HG03039 (cell line): ENCODE data around the gene CLEC4D.
"Not testable (repeated sequence)": the region's sequence is repeated elsewhere in the genome, so short reads cannot be mapped to it uniquely, and the experiment has no call there.

Experiments used
- ATAC-seq: cut with Tn5 transposase; IDR thresholded peaks from one replicate; pipeline ENCODE4 v1.9.1; 2021; ENCODE audit warnings: mild to moderate bottlenecking, moderate library complexity; ENCODE audit not compliant: unreplicated experiment

CLEC4D gene

GRCh38 chr12:8527250-8528130 lies 14.2 kb downstream of the CLEC4D start:
- ATAC-seq: no peak

GRCh38 chr12:8532045-8532444 lies 18.7 kb downstream of the CLEC4D start:
- no peak for ATAC-seq

- not testable (repeated sequence) for ATAC-seq
Observed at GRCh38 chr12:8537820-8538219, 24.5 kb downstream of the CLEC4D start.

- ATAC-seq: not testable (repeated sequence)
Observed at GRCh38 chr12:8540831-8541230, 27.5 kb downstream of the CLEC4D start, which contains the start of gene CLEC4E. Gene CLEC4E, minus strand, starts transcription at chr12:8540905. Its CDS starts 108 bp downstream, at chr12:8540797.

- ATAC-seq: no peak
Observed at GRCh38 chr12:8541562-8541961, 28.3 kb downstream of the CLEC4D start.

- ATAC-seq: peak; percentile 54
Observed at GRCh38 chr12:8544295-8544694, 31.0 kb downstream of the CLEC4D start.

GRCh38 chr12:8546591-8546990 lies 33.3 kb downstream of the CLEC4D start:
- ATAC-seq: no peak

- ATAC-seq: no peak
Observed at GRCh38 chr12:8547645-8548044, 34.3 kb downstream of the CLEC4D start.

GRCh38 chr12:8548192-8548591 lies 34.9 kb downstream of the CLEC4D start:
- no peak for ATAC-seq

- ATAC-seq: no peak
Observed at GRCh38 chr12:8549381-8549780, 36.1 kb downstream of the CLEC4D start.

GRCh38 chr12:8553088-8553627 lies 39.9 kb downstream of the CLEC4D start:
- no peak for ATAC-seq

- no peak for ATAC-seq
Observed at GRCh38 chr12:8554451-8555195, 41.3 kb downstream of the CLEC4D start.

GRCh38 chr12:8556531-8557097 lies 43.3 kb downstream of the CLEC4D start:
- no peak for ATAC-seq

GRCh38 chr12:8559676-8560075 lies 46.4 kb downstream of the CLEC4D start:
- ATAC-seq: no peak

GRCh38 chr12:8561011-8561410 lies 47.7 kb downstream of the CLEC4D start:
- no peak for ATAC-seq

GRCh38 chr12:8562310-8562709 lies 49.0 kb downstream of the CLEC4D start:
- no peak for ATAC-seq

- ATAC-seq: no peak
Observed at GRCh38 chr12:8563356-8563755, 50.1 kb downstream of the CLEC4D start.

- no peak for ATAC-seq
Observed at GRCh38 chr12:8564656-8565055, 51.4 kb downstream of the CLEC4D start.

- ATAC-seq: not testable (repeated sequence)
Observed at GRCh38 chr12:8566052-8566451, 52.7 kb downstream of the CLEC4D start.

GRCh38 chr12:8566525-8566924 lies 53.2 kb downstream of the CLEC4D start:
- ATAC-seq: no peak
